HK-2 (cell line): ENCODE results near the gene MDN1.

Experiments used
- DNase-seq: peaks from one replicate; pipeline ENCODE4 v3.0.0-alpha.2; 2018; ENCODE audit not compliant: unreplicated experiment

The MDN1 gene

DNA sequence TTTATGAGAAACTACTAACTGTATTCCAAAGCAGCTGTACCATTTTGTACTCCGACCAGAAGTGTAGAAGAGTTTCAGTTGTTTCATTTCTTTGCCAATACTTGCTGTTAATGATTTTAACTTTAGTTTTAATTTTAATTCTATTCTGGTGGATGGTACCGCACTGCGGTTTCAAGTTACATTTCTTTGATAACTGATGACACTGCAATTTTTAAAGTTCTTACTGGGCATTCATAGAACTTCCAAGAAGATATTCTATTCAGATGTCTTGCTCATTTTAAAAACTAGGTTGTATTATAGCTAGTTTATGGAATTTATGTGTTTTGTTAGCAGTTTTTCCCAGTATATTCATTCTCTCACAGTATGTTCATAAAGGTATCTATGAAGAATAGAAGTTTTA is 117.2 kb downstream of the MDN1 start:
- no peak for DNase-seq

DNA sequence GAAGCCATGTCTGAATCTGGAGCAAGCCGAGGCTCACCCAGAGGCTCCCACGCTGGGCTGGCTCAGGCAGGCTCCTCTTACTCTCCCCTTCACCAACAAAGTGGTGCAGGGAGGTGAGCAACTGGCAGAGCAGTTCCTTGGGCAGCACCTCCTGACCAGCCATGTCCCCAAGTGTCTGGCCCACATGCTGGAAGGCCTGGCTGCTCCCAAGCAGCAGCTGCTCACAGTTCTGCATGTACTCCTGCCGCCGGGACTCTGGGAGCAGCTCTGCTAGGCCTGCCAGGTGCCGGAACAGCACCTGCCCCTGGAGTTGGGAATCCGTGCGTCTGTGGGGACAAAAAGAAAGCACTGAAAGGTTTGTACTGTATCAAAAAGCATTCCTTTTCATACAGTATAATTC is 123.9 kb downstream of the MDN1 start:
- no peak for DNase-seq

DNA sequence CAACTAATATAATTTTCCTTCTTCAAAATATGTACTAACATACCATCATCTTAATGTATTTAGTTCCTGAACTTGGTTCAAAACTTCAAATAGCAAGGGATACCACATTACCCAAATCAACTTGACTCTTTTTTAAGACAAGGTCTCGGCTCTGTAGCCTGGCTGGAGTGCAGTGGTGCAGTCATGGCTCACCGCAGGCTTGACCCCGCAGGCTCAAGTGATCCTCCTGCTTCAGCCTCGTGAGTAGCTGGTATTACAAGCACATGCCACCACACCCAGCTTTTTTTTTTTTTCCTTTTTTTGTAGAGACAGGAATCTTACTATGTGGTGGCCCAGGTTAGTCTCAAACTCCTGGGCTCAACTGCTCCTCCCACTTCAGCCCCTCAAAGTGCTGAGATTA is 125.2 kb downstream of the MDN1 start:
- no peak for DNase-seq

DNA sequence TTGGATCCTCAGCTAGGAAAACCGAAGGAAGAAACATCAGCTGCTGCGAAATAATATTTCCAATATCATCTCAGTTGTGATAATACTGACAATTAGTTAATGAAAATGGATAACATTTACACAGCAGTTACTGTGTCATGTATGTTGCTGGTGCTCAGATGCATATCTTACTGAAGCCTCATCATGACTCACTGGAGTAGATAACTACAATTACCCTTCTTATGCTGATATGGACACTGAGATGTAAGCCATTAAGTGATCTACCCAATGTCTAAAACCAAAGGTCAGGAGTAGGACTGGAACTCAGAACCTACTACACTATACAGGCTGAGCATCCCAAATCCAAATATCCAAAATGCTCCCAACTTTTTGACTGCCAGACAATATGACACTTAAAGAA is 126.4 kb downstream of the MDN1 start:
- no peak for DNase-seq

DNA sequence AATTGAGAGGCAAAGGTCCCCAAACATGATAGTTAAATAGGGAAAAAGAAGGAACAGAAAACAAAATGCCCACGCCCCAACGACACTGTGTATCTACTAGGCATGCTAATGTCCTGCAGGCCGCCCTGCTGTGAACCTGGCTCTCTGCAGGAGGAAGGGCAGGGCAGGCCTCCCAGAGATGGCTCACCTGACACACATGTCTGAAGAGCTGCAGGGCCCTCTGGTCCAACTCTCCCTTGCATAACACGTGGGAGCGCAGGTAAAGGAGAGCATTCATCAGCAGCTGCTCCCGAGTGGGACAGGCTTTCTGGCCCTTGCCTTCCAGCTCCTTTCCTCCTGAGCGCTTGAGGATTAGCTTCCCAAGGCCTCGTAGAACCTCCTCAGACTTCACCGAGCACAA is 127.3 kb downstream of the MDN1 start:
- no peak for DNase-seq

DNA sequence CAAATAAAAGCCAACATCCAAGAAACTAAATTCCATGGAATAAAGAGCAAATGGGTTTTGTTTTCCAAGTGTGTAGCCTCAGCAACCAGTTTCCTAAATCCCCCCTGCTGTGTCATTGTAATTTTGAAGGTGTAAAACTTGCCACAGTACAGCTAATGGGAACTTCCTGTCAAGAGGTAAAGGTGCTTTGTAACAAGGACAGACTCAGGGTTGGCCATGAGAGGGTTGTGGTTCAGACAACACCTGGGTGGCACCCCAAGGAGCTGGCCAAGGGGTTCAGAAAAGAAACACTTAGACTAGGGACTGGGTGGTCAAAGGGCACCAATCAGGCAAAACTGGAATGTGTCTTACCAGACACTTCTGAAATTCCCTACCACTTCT is 128.7 kb downstream of the MDN1 start:
- no peak for DNase-seq

DNA sequence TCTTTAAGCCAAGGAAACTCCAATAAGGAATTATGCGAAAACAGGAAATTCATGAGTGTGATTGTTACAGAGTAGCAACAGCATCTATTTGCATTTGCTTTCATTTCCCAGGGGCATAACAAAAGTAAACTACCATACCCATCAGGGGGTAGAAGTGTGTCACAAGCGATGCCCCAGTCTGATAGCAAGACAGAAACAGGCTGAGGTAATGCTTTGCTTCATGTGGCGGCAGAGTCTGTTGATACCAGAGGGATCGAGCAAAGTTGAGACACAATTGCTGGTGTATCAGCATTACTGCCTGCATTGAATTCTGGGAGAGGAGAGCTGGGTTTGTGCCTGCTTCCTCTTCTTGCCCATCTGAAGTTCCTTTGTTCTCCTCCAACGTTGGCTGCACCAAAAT is 129.9 kb downstream of the MDN1 start:
- DNase-seq, result no peak

DNA sequence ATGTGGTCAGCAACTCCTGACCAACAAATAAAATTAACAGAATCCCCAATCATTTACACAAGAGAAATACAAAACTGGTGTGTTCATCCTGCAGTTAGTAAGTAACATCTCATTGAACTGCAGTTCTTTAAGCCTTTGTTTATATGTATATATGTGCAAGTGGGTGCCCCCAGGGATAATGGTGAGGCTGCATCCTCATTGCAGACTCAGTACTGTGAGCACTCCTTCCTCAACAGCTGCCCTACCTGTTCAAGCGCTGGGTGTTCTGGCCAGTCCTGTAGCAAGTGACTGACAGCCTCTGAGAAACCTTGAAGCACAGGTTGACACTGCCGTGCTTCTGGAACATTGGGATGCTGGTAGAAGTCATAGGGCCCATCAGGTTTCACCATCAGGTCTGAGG is 131.3 kb downstream of the MDN1 start:
- DNase-seq, result no peak

DNA sequence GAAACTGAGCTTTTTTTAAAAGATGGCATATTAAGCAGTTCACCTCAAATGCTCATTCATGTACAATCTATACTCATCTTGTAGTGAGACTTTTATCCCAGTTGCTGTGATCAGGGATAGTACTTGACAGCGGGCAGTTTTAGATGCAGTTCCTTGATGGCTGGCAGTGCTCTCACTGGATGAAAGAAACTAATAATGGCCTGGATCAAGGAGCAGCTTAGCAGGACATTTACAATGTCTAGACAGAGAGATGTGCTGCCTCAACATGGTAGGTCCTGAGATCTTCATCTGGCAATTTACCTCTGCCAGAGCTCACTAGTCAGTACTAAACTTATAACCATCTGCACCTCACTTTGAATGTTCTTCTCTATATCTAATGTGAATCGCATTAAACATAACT is 134.3 kb downstream of the MDN1 start:
- no peak for DNase-seq

DNA sequence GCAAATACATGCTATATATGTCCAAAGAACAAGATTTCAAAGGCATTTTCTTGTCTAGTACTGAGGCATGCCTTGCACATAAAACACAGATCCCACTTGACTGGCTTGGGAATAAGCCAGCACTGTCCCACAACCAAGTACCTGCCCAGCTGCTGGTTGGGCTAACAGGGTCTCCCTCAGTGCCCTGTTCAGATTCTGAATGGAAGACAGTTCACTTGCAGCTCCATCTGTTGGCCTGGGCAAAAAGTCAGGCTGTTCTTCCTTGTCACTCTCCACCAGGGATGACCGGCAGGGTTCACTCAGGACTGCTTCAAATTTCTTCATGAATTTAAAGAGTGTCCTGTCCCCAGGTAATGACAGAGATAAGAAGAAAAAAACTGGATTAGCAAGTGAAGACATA is 136.6 kb downstream of the MDN1 start:
- no peak for DNase-seq

DNA sequence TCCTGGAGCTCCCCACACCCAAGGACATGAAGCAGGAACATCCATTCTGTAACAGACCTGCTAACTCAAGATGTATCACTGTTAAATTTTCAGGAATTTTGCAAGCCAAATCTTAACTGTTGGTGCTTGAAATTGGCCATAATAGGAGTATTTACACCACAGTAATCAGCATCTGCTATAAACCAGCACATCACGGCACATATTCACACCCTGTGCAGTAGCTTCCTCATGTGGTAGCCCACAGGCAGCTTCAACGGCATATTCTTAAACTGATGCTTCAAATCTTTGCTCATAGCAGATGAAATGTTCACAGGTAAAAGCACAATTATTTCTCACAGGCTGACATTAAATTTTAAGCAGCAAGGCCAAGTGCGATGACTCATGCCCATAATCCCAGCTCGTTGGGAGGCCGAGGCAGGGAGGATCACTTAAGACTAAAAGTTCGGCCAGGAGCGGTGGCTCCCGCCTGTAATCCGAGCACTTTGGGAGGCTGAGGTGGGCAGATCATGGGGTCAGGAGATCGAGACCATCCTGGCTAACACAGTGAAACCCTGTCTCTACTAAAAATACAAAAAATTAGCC is 137.5 kb downstream of the MDN1 start:
- no peak for DNase-seq

DNA sequence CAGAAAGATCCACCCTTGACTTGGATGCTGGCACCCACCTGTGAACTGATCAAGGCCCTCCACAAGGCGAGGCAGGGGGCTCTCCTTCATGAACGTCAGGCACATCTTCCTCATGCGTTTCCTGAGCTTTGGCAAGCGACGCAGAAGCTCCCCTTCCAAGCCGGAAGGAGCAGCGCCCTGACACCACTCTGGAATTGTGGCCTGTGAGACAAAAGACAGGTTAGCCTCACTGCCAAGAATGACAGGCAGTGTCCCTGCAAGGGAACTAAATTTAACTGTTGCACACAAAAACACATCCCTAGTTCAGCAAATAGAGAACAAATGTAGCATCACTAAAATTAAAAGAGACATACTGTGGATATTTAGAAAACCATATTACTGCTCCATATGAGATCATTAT is 139.0 kb downstream of the MDN1 start:
- DNase-seq, result no peak

DNA sequence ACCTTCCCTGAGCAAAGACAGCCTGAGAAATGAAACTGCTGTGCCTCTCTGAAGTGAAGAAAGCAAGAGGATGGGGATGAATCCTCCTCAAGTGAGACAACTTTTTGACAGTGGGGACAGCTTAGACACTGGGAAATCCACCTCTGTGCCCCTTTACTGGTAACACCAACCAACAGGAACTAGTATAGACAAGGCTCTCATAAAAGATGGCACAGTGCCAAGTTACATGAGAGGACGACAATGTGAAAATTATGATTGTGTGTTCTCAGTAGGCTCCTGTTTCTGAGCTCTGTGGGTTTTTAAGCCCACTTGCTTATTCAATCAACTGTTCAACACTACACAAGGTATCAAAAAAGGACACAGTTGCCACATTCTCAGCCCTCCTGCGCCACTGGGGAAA is 139.4 kb downstream of the MDN1 start:
- no peak for DNase-seq

DNA sequence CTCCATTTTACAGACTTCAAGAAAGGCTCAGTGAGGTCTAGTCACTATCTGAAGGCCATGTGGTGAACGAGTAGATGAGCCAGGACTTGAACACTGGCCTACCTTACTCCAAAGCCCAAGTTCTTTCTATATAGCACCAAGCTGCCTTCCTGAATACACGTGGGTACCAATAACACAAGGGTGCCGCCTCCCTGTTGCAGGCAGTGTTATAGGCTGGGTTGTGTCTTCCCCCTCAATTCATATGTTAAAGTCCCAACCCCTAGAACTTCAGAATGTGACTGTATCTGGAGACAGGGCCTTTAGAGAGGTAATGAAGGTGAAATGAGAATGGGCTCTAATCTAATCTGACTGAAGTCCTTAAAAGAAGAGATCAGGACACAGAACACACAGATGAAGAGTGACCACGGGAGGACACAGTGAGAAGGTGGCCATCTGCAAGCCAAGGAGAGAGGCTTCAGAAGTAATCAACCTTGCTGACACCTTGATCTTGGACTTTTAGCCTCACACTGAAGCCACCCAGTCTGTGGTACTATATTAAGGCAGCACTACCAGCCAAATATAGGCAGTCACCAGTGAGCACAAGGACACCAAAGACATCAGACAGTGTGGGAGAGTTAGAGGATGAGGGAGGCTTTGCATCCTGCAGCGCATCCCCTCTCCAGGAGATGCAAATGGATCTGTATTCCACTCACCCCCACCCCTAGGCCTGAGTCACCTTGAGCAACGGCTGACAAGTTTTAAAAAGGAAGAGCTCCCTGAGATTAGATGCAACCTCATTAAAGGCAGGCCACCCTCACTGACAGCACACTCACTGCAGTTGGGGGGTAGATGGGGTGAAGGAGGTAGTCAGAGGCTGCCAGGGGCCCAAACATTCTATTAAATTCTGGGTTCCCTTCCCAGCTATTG is 140.1 kb downstream of the MDN1 start:
- no peak for DNase-seq

DNA sequence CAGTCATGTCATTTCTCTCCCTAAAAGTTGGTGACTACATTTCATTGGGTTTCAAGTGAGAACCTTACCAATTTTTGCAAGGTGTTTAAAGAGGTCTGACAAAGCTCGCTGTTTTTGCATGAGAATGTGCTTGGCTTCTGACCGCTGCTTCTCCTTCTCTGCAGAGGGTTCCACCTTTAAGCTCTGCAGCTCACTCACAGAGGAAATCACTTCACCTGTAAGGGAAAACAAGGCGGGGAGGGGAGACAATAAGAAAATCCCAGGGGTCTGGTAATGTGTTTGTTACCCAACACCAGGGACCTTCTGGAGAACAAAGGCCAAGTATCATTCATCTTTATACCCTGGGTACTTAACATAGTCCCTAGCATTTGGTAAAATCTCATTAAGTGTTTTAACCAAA is 141.1 kb downstream of the MDN1 start:
- DNase-seq, result no peak

DNA sequence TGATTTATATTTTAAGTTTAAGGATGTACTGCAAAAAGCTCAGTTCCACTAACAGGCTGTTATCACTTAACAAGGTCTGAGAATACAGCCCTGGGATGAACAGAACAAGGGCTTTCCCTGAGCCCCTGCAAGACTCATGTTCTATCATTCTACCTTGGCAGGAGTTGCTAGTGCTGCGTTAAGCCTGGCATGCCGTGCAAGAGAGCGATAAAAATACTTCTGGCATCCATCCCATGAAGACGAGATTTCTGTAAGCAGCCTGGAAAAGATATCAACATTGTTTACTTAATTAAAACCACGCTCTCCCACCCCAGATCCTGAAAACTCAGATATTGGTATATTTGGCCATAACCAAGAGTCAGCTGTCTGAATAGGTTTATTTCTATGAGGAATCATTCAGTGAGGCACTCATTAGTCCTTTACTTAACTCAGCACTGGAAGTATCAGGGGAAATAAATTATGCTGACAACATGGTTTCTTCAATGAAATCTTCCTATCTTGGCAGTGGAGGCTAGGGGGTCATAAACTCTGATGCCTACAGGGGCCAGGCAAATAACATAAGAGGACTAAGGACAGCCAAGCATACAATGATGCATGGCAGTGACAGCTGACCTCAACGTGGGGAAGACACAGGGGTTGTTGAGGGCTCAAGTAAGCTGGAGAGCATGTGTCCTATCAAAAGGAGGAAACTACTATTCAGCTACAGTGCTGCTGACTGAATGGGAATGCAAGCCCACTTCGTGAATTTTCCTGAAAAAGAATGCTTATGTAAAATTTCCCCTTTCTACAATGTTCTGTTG is 143.4 kb downstream of the MDN1 start:
- DNase-seq, result no peak

DNA sequence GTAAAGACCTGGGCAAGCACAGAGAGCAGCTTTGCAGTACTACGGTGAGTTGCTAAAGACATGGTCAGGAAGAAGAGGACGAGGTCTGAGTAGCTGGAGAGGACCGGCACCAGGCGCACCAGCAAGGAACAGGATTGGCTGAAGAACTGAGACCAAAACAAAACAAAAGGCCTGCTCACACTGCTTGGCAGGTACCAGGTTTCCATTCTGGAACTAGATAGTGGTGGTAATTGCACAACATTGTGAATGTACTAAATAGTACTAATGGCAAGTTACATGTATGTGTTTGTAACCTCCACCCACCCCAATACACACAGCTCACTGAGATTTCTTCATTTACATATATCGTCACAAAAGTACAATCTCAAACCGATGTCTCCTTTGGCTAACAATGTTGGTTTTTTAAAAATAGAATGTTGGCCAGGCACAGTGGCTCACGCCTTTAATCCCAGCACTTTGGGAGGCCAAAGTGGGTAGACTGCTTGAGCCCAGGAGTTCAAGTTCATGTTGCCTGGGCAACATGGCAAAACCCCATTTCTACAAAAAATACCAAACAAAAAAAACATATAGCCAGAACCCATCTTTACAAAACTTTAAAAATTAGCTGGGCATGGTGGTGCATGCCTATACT is 148.5 kb downstream of the MDN1 start:
- DNase-seq, result no peak

DNA sequence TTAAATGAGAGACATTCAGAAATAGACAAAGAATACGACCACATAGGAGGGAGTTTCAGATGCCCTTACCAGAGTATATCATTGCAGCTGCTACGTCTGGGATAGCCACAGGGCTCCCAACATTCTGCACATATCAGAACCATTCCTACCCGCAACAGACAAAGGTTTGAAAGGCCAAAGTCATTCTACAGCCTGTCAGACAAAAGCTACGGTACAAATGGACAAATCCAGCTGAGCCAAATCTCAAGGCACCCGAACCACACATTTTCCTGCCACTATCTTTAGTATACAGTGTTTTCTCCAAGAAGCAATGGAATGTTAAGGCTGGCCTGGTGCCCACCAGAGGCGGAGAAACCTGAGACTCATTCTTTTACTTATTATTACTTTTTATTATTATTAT is 150.6 kb downstream of the MDN1 start:
- no peak for DNase-seq

DNA sequence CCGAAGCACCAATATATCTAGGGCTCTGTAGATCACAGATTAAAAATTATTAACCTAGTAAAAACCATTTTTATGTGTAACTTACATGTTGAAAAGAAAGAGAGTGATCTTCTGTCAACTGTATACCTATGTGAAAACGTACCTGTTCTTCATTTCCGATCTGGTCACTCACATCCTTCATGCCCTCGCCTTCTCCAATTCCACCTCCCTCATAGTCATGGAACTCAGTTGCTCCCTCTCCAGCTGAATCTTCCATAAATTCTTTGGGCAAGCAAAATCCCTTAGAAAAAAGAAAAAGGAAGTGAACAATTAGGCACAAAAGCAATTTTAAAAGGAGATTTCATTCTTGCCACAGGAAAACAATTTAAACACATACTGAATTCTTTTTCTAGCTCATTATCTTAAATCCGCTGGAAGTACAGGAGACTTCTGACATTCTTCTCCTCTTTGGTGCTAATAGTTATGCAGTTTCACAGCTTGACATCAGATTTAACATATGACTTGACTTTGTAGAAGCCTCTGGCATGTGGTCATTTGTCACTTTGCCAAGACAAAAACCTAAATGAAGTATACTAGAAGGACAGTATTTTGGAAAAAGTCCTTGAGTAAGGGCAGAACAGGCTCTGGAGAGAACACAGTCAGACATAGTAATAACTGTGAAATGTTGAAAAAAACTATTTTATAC is 151.6 kb downstream of the MDN1 start:
- DNase-seq, result no peak

DNA sequence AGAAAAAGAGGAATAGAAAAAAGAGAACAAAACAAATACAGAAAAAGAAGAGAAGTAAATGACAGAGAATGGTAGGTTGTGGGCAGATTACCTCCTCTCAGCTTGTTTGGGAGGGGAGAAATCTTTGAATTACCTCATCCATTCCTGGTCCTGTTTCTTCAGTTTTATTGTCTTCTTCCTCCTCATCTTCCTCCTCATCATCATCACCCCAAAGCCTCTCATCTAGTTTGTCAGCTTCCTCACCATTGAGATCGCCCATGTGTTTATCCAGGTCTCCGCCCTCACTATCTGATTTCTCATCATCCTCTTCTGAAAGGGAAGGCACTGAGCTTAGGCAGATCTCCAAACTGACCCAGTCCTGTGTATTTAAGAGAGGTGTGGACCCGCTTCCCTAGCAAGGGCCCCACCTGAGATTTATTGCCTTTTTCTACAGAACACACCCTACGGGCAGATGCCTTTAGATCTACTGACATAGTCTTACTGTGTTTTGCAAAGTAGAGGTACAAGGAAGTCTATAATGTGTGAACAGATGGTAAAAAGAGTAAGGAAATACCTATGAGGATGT is 156.9 kb downstream of the MDN1 start:
- no peak for DNase-seq

DNA sequence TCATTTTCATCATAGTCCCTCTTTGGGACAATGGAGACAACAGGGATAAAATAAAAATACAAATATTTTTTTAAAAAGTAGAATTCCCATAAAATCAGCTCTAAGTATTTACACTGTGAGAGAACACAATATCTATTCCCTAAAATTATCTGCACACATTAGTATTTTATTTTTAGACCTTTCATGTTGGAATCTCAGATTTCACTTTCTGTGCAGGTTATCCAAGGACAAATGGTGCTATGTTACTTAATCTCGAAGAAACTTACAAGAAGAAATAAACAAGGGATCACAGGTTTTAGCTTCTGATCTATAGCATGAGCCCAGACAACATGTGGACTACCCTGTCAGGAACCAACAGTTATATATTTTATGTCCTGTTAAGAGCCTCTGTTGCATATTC is 158.0 kb downstream of the MDN1 start:
- no peak for DNase-seq

DNA sequence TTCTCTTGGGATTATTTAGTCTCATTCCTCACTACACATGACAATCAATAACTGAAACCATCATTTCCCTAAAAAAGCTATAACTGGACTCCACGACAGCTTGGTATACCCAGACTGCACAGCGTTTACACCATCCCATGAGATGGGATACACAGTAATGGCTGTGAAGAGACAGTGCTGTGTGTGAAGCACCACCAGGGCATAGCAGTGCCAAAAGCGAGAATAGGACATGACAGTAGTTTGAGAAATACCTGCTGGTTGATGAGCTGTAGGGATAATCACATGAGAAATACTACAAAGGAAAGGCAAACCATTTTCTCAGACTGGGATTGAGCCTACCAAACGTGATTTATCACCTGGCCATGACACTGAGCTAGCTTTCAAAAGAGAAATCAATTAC is 158.6 kb downstream of the MDN1 start:
- DNase-seq, result no peak
